HG03025 (cell line): Measurements from ENCODE around the gene RPL22.

Source experiments
- ATAC-seq: cut with Tn5 transposase; IDR thresholded peaks from one replicate; pipeline ENCODE4 v1.9.1; 2021; ENCODE audit warnings: mild to moderate bottlenecking, moderate library complexity; ENCODE audit not compliant: unreplicated experiment, low FRiP score

The RPL22 gene

GRCh38 chr1:6162341-6162740 is 37.1 kb downstream of the RPL22 start:
- no peak for ATAC-seq

GRCh38 chr1:6158181-6158580 is 41.2 kb downstream of the RPL22 start:
- no peak for ATAC-seq

- ATAC-seq = no peak
Measured at GRCh38 chr1:6157528-6158174, 41.7 kb downstream of the RPL22 start.

- no peak for ATAC-seq
Measured at GRCh38 chr1:6157132-6157527, 42.3 kb downstream of the RPL22 start.

GRCh38 chr1:6154525-6155319 is 44.7 kb downstream of the RPL22 start:
- ATAC-seq = no peak

- no peak for ATAC-seq
Measured at GRCh38 chr1:6152882-6153281, 46.5 kb downstream of the RPL22 start.

- no peak for ATAC-seq
Measured at GRCh38 chr1:6152181-6152580, 47.2 kb downstream of the RPL22 start.

- no peak for ATAC-seq
Measured at GRCh38 chr1:6151291-6151822, 48.0 kb downstream of the RPL22 start.

GRCh38 chr1:6150006-6150938 is 49.1 kb downstream of the RPL22 start:
- ATAC-seq = no peak

- no peak for ATAC-seq
Measured at GRCh38 chr1:6149597-6149996, 49.8 kb downstream of the RPL22 start.

GRCh38 chr1:6148497-6149241 is 50.7 kb downstream of the RPL22 start:
- ATAC-seq = no peak

GRCh38 chr1:6145864-6146410 is 53.5 kb downstream of the RPL22 start:
- no peak for ATAC-seq

- ATAC-seq = no peak
Measured at GRCh38 chr1:6145396-6145750, 54.0 kb downstream of the RPL22 start.

- ATAC-seq = no peak
Measured at GRCh38 chr1:6144647-6145395, 54.6 kb downstream of the RPL22 start.

GRCh38 chr1:6144175-6144574 is 55.2 kb downstream of the RPL22 start:
- ATAC-seq = no peak

GRCh38 chr1:6143395-6143794 is 56.0 kb downstream of the RPL22 start:
- no peak for ATAC-seq

- no peak for ATAC-seq
Measured at GRCh38 chr1:6142734-6143133, 56.7 kb downstream of the RPL22 start.

- no peak for ATAC-seq
Measured at GRCh38 chr1:6142036-6142621, 57.3 kb downstream of the RPL22 start.

- ATAC-seq = no peak
Measured at GRCh38 chr1:6141592-6141991, 57.8 kb downstream of the RPL22 start.
